Measurements from ENCODE around the gene PIAS1.

PIAS1 gene

GRCh38 chr15:68027388-68027787, 26.7 kb upstream of the PIAS1 start:
- TF ChIP-seq CTCF (IDR thresholded peaks at IDR 0.05; ENCODE audit: borderline replicate concordance, insufficient read depth, low read depth, low read length) = no peak
- H3K4me3 ChIP-seq (ENCODE audit: low read depth, low read length) = no peak overlapping the region

GRCh38 chr15:68028137-68028887, 25.8 kb upstream of the PIAS1 start:
- no peak overlapping the region for H3K4me3 ChIP-seq (ENCODE audit: low read depth, low read length)
- no peak for TF ChIP-seq CTCF (IDR thresholded peaks at IDR 0.05; ENCODE audit: borderline replicate concordance, insufficient read depth, low read depth, low read length)

GRCh38 chr15:68028888-68029207, 25.3 kb upstream of the PIAS1 start:
- H3K4me3 ChIP-seq (ENCODE audit: low read depth, low read length) = no peak overlapping the region
- no peak for TF ChIP-seq CTCF (IDR thresholded peaks at IDR 0.05; ENCODE audit: borderline replicate concordance, insufficient read depth, low read depth, low read length)

GRCh38 chr15:68029959-68030358, 24.2 kb upstream of the PIAS1 start:
- H3K4me3 ChIP-seq (ENCODE audit: low read depth, low read length) = no peak overlapping the region
- TF ChIP-seq CTCF (IDR thresholded peaks at IDR 0.05; ENCODE audit: borderline replicate concordance, insufficient read depth, low read depth, low read length) = no peak

- TF ChIP-seq CTCF (IDR thresholded peaks at IDR 0.05; ENCODE audit: borderline replicate concordance, insufficient read depth, low read depth, low read length) = no peak
- no peak overlapping the region for H3K4me3 ChIP-seq (ENCODE audit: low read depth, low read length)
Measured at GRCh38 chr15:68031404-68031803, 22.7 kb upstream of the PIAS1 start.

- no peak overlapping the region for H3K4me3 ChIP-seq (ENCODE audit: low read depth, low read length)
- no peak for TF ChIP-seq CTCF (IDR thresholded peaks at IDR 0.05; ENCODE audit: borderline replicate concordance, insufficient read depth, low read depth, low read length)
Measured at GRCh38 chr15:68032672-68033071, 21.4 kb upstream of the PIAS1 start.

GRCh38 chr15:68034081-68034480, 20.0 kb upstream of the PIAS1 start:
- H3K4me3 ChIP-seq (ENCODE audit: low read depth, low read length) = no peak overlapping the region
- no peak for TF ChIP-seq CTCF (IDR thresholded peaks at IDR 0.05; ENCODE audit: borderline replicate concordance, insufficient read depth, low read depth, low read length)

Measured in GM12875 (cell line).